Measurements from ENCODE around the gene ANAPC15. TPM values are rescaled to one million over a fixed set of nuclear protein-coding genes. Genes with fewer than 3 reads are reported as not detected.

ANAPC15 gene
- total and polyA plus RNA-seq, 2 of the 13 experiments (the other 11 are each of a cell fraction or from before 2014, with no cell fraction given): 18.8 to 25.7 TPM

GRCh38 chr11:72102946-72103753, 9.3 kb downstream of the ANAPC15 start, which contains the start of gene LAMTOR1 (continued):
- TF ChIP-seq ZFP62 (CRISPR knock-in tag; IDR thresholded peaks at IDR 0.05) (no peak), CEBPB (IDR thresholded peaks at IDR 0.05; ENCODE audit: borderline replicate concordance, low read depth, low read length) (no peak), ZNF577 (CRISPR knock-in tag; IDR thresholded peaks at IDR 0.05; ENCODE audit: borderline replicate concordance, low read depth) (no peak), GFI1 (CRISPR knock-in tag; IDR thresholded peaks at IDR 0.05; ENCODE audit: borderline replicate concordance) (no peak), ZBED4 (CRISPR knock-in tag; IDR thresholded peaks at IDR 0.05; ENCODE audit: borderline replicate concordance) (no peak; the same call in none of the 2 replicates), ZNF816 (CRISPR knock-in tag; IDR thresholded peaks at IDR 0.05; ENCODE audit: borderline replicate concordance) (0 out of 2 replicates have a peak, but pooled peaks have one; percentile 5), PHB2 (IDR thresholded peaks at IDR 0.05; ENCODE audit: partially characterized antibody) (no peak), KDM2A (CRISPR knock-in tag; IDR thresholded peaks at IDR 0.05; ENCODE audit: borderline replicate concordance, low read depth) (peak; percentile 88), KAT2B (IDR thresholded peaks at IDR 0.05; ENCODE audit: borderline replicate concordance, low read depth, low read length) (no peak), ZNF260 (CRISPR knock-in tag; IDR thresholded peaks at IDR 0.05; ENCODE audit: borderline replicate concordance, low read depth) (no peak), ZFP36L2 (CRISPR knock-in tag; IDR thresholded peaks at IDR 0.05) (no peak), ZNF431 (CRISPR knock-in tag; IDR thresholded peaks at IDR 0.05; ENCODE audit: borderline replicate concordance, low read depth) (no peak), PTBP1 (IDR thresholded peaks at IDR 0.05; ENCODE audit: low read depth, low read length, poor library complexity, severe bottlenecking) (no peak), ZNF644 (CRISPR knock-in tag; IDR thresholded peaks at IDR 0.05; ENCODE audit: low read depth) (peak; percentile 78), ZSCAN25 (CRISPR knock-in tag; IDR thresholded peaks at IDR 0.05) (0 out of 2 replicates have a peak, but pooled peaks have one; percentile 59), SATB2 (CRISPR knock-in tag; IDR thresholded peaks at IDR 0.05) (no peak), ZNF580 (CRISPR knock-in tag; IDR thresholded peaks at IDR 0.05; ENCODE audit: borderline replicate concordance, low read depth) (peak; percentile 34; the same call in 1 of the 2 replicates), ZNF326 (CRISPR knock-in tag; IDR thresholded peaks at IDR 0.05; ENCODE audit: borderline replicate concordance) (no peak)
- TF ChIP-seq, protein P1, sequence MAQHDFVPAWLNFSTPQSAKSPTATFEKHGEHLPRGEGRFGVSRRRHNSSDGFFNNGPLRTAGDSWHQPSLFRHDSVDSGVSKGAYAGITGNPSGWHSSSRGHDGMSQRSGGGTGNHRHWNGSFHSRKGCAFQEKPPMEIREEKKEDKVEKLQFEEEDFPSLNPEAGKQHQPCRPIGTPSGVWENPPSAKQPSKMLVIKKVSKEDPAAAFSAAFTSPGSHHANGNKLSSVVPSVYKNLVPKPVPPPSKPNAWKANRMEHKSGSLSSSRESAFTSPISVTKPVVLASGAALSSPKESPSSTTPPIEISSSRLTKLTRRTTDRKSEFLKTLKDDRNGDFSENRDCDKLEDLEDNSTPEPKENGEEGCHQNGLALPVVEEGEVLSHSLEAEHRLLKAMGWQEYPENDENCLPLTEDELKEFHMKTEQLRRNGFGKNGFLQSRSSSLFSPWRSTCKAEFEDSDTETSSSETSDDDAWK (CRISPR knock-in tag; IDR thresholded peaks at IDR 0.05): no peak
- TF ChIP-seq, protein P2, sequence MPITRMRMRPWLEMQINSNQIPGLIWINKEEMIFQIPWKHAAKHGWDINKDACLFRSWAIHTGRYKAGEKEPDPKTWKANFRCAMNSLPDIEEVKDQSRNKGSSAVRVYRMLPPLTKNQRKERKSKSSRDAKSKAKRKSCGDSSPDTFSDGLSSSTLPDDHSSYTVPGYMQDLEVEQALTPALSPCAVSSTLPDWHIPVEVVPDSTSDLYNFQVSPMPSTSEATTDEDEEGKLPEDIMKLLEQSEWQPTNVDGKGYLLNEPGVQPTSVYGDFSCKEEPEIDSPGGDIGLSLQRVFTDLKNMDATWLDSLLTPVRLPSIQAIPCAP (CRISPR knock-in tag; IDR thresholded peaks at IDR 0.05; ENCODE audit: low read depth): no peak
